HCT116 (cell line): ENCODE results near the gene LRRC10. TPM values are rescaled to one million over a fixed set of nuclear protein-coding genes. Genes with fewer than 3 reads are reported as not detected.

Experiments used
- ATAC-seq: fragments of 200-7000 bp; cut with Tn5 transposase; 2 replicates; pipeline ENCODE4 v1.9.1; 2020; ENCODE audit warnings: mild to moderate bottlenecking, moderate library complexity
- BruUV-seq: library from RNA; stranded (reverse); fragments of 400-500 nt; replicated peaks from 2 replicates; lab custom pipeline; 2021; lab: Mats Ljungman, UMichigan
- CTCF ChIA-PET: fragments of 300-600 bp; sonication (Branson Sonifier 250); formaldehyde crosslinking; loops from one replicate; lab custom pipeline; 2021; ENCODE audit warnings: antibody characterized with exemption; lab: Charles Lee
- POLR2A ChIA-PET: fragments of 300-600, 350-600 bp; sonication (Branson Sonifier 250); formaldehyde crosslinking; loops from one replicate; lab custom pipeline; 2021; ENCODE audit warnings: antibody characterized with exemption; lab: Charles Lee
- RAD21 ChIA-PET, 2 experiments: fragments of 300-600 bp; sonication (Branson Sonifier 250); formaldehyde crosslinking; loops; one replicate each; lab custom pipeline; 2023; ENCODE audit warnings: low total read pairs in 2 of 2; ENCODE audit not compliant: uncharacterized antibody in 2 of 2, unreplicated experiment in 2 of 2, low non-redundant PET in 1 of 2; lab: Charles Lee
- DNase-seq: peaks from one replicate; pipeline ENCODE4 v3.0.0-alpha.2; 2010; ENCODE audit warnings: low read depth, low spot score
- H2AFZ ChIP-seq: fragments of 200-600 bp; shearing (Covaris generic), sonication (generic); 2 replicates; pipeline ENCODE4 v1.6.1; 2017; ENCODE audit warnings: low read depth, mixed run types, mixed read lengths, antibody characterized with exemption, low read length; ENCODE audit not compliant: poor library complexity, severe bottlenecking
- H3K27ac ChIP-seq: 2 replicates; pipeline ENCODE4 v1.5.1; 2012; ENCODE audit warnings: low read depth, low read length
- H3K27me3 ChIP-seq: fragments of 200-600 bp; sonication (generic); 2 replicates; pipeline ENCODE4 v1.6.1; 2016; ENCODE audit warnings: mixed run types, low read length, mixed read lengths; ENCODE audit not compliant: insufficient read depth
- H3K36me3 ChIP-seq, 2 experiments: fragments of 200-500 bp in 1 of 2; fragments of 200-600 bp in 1 of 2; sonication (Bioruptor generic) in 1 of 2; sonication (generic) in 1 of 2; 2 replicates each; pipeline versions ENCODE4 v1.5.1 to v1.6.1; 2014 to 2016; ENCODE audit warnings: low read length in 2 of 2, inconsistent platforms in 1 of 2, mixed read lengths in 1 of 2, mixed run types in 1 of 2; ENCODE audit not compliant: insufficient read depth in 2 of 2, control insufficient read depth in 1 of 2
- H3K4me1 ChIP-seq, 2 experiments: fragments of 200-600 bp in 1 of 2; sonication (generic) in 1 of 2; 2 replicates each; pipeline versions ENCODE4 v1.5.1 to v1.6.1; 2012 to 2017; ENCODE audit warnings: low read length in 2 of 2, inconsistent platforms in 1 of 2, mild to moderate bottlenecking in 1 of 2, mixed read lengths in 1 of 2, mixed run types in 1 of 2, moderate library complexity in 1 of 2; ENCODE audit not compliant: insufficient read depth in 2 of 2, control insufficient read depth in 1 of 2
- H3K4me2 ChIP-seq: fragments of 200-600 bp; sonication (generic); 2 replicates; pipeline ENCODE4 v1.6.1; 2017; ENCODE audit warnings: mixed run types, low read length, mixed read lengths
- H3K4me3 ChIP-seq, 2 experiments: fragments of 200-600 bp in 1 of 2; sonication (generic) in 1 of 2; replicated peaks in 1 of 2; 2 replicates each; pipeline ENCODE4 v1.5.1; 2011 to 2016; ENCODE audit warnings: low read length in 2 of 2, control low read depth in 1 of 2, low read depth in 1 of 2, mild to moderate bottlenecking in 1 of 2, mixed read lengths in 1 of 2, mixed run types in 1 of 2
- H3K79me2 ChIP-seq: fragments of 200-600 bp; sonication (generic); 2 replicates; pipeline ENCODE4 v1.6.1; 2017; ENCODE audit warnings: mild to moderate bottlenecking, mixed run types, low read length, moderate library complexity, mixed read lengths; ENCODE audit not compliant: insufficient read depth
- H3K9ac ChIP-seq: fragments of 200-600 bp; sonication (generic); 2 replicates; pipeline ENCODE4 v1.6.1; 2016; ENCODE audit warnings: low read length, mixed read lengths
- H3K9me2 ChIP-seq: fragments of 200-600 bp; sonication (generic), shearing (Covaris generic); 2 replicates; pipeline ENCODE4 v1.6.1; 2017; ENCODE audit warnings: mixed run types, mild to moderate bottlenecking, moderate library complexity; ENCODE audit not compliant: insufficient read depth
- H3K9me3 ChIP-seq, 2 experiments: fragments of 200-500 bp in 1 of 2; fragments of 200-600 bp in 1 of 2; sonication (Bioruptor generic) in 1 of 2; sonication (generic) in 1 of 2; 2 replicates each; pipeline ENCODE4 v1.6.1; 2014 to 2017; ENCODE audit warnings: low read length in 2 of 2, mixed read lengths in 2 of 2, inconsistent platforms in 1 of 2, low read depth in 1 of 2, mild to moderate bottlenecking in 1 of 2, mixed run types in 1 of 2, moderate library complexity in 1 of 2; ENCODE audit not compliant: control insufficient read depth in 1 of 2, insufficient read depth in 1 of 2
- H4K20me1 ChIP-seq: fragments of 200-600 bp; sonication (generic), shearing (Covaris generic); 2 replicates; pipeline ENCODE4 v1.6.1; 2017; ENCODE audit warnings: mixed run types, mild to moderate bottlenecking, moderate library complexity; ENCODE audit not compliant: insufficient read depth
- CEBPB ChIP-seq: IDR thresholded peaks from 2 replicates; pipeline ENCODE4 v1.6.1; 2012; ENCODE audit warnings: low read depth
- EZH2phosphoT487 ChIP-seq: fragments of 200-600 bp; IDR thresholded peaks from 2 replicates; pipeline ENCODE4 v1.6.1; 2018; ENCODE audit warnings: antibody characterized with exemption, borderline replicate concordance
- FOSL1 ChIP-seq: IDR thresholded peaks from 2 replicates; pipeline ENCODE4 v1.6.1; 2012; ENCODE audit warnings: low read depth
- JUND ChIP-seq: IDR thresholded peaks from 2 replicates; pipeline ENCODE4 v1.6.1; 2012
- POLR2A ChIP-seq: IDR thresholded peaks from 2 replicates; pipeline ENCODE4 v1.7.0; 2011; ENCODE audit warnings: borderline replicate concordance; ENCODE audit not compliant: insufficient read depth, insufficient read length; ENCODE audit errors: extremely low read depth
- POLR2AphosphoS5 ChIP-seq: IDR thresholded peaks from 2 replicates; pipeline ENCODE4 v1.6.1; 2011; ENCODE audit warnings: mild to moderate bottlenecking, low read depth, low read length, moderate library complexity
- SRF ChIP-seq: IDR thresholded peaks from 2 replicates; pipeline ENCODE4 v1.6.1; 2012; ENCODE audit warnings: low read depth
- TCF7L2 ChIP-seq: IDR thresholded peaks from 2 replicates; pipeline ENCODE4 v1.7.0; 2011; ENCODE audit warnings: borderline replicate concordance, inconsistent platforms; ENCODE audit not compliant: insufficient read depth, insufficient read length; ENCODE audit errors: extremely low read depth
- ZFX ChIP-seq: fragments of 450-650 bp; IDR thresholded peaks from 2 replicates; pipeline ENCODE4 v1.6.1; 2017
- intact Hi-C: fragments of 100-400 bp; cut with micrococcal nuclease; formaldehyde crosslinking; loops from 2 replicates; pipeline ENCODE4 v1.10.0; 2022
- total RNA-seq: library from RNA; stranded (reverse); gene quantifications from one replicate; pipeline ENCODE4 v1.2.1, GENCODE V29; 2021; ENCODE audit not compliant: unreplicated experiment
- TF ChIP-seq, protein P1 (sequence below), 3 experiments: fragments of 200-600 bp in 1 of 3; sonication (generic) in 1 of 3; IDR thresholded peaks in 2 of 3; conservative IDR thresholded peaks in 1 of 3; 2 replicates each; pipeline ENCODE4 v1.5.1; 2012 to 2017; ENCODE audit warnings: low read depth in 2 of 3, low read length in 2 of 3, antibody characterized with exemption in 1 of 3, borderline replicate concordance in 1 of 3, control low read depth in 1 of 3, mild to moderate bottlenecking in 1 of 3, mixed read lengths in 1 of 3, mixed run types in 1 of 3, moderate library complexity in 1 of 3; ENCODE audit not compliant: insufficient read depth in 1 of 3
- TF ChIP-seq, protein P2 (sequence below): IDR thresholded peaks from 2 replicates; pipeline ENCODE4 v1.6.1; 2011; ENCODE audit warnings: mild to moderate bottlenecking, low read length, moderate library complexity; ENCODE audit not compliant: insufficient replicate concordance; ENCODE audit errors: extremely low read depth
- TF ChIP-seq, protein P3 (sequence below): IDR thresholded peaks from 2 replicates; pipeline ENCODE4 v1.6.1; 2012; ENCODE audit warnings: low read depth

The LRRC10 gene
- total RNA-seq, 1 experiment from 2014 or later = not detected

DNA sequence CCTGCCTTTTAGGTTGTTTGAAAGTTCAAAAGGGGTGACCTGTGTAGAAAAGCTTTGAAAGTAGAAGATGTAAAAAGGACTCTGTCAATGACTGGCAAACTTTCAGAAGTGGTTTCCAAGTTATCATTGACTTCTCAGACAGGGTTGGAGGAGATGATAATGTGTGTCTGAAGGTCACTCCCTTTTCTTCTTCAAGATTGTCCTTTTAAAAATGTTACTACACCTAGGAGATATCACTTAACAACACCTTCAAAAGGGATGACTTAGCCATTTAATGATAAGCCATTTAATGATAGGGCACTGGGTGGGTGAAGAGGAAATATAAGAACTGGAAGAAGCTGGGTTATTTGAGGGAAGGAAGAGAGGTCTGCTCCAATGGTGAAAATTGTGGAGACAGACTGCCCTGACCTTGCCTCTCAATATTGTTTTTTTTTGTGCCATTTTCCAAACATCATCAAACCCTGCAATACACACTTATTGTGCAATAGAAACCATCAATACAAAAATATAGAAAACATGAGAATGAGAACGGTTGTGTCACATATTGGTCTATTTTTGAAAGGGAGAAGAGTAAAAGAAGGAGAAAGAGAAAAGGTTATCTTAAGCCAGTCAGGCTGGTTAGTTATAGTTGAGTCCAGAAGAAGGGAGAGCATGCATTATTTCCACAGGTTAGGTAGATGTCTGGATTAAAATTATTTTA is 49.6 kb upstream of the LRRC10 start:
- Histone ChIP-seq H3K4me2 (no peak overlapping the region), H3K9ac (no peak overlapping the region), H3K4me1 (peaks cover 3 to 5% of the 10 kb centered on the region in 2 experiments), H3K9me3 (no peaks in the 10 kb centered on the region), H3K79me2 (no peaks in the 10 kb centered on the region), H4K20me1 (no peaks in the 10 kb centered on the region), H3K27ac (no peak overlapping the region), H3K36me3 (no peaks in the 10 kb centered on the region), H3K27me3 (no peaks in the 10 kb centered on the region), H3K9me2 (no peaks in the 10 kb centered on the region), H2AFZ (no peak overlapping the region), H3K4me3 (no peak overlapping the region)
- ChIA-PET CTCF (no interaction called here), POLR2A (no interaction called here), RAD21 (no interaction called here)
- intact Hi-C loops = loop anchor here (10.0 kb wide), 1 partner anchor 1064 kb away; no protein-coding TSS in a partner anchor
- TF ChIP-seq JUND (no peak), ZFX (no peak), EZH2phosphoT487 (no peak), CEBPB (no peak), FOSL1 (no peak), SRF (no peak), POLR2AphosphoS5 (no peak), POLR2A (no peak), TCF7L2 (no peak)
- TF ChIP-seq, protein P1, sequence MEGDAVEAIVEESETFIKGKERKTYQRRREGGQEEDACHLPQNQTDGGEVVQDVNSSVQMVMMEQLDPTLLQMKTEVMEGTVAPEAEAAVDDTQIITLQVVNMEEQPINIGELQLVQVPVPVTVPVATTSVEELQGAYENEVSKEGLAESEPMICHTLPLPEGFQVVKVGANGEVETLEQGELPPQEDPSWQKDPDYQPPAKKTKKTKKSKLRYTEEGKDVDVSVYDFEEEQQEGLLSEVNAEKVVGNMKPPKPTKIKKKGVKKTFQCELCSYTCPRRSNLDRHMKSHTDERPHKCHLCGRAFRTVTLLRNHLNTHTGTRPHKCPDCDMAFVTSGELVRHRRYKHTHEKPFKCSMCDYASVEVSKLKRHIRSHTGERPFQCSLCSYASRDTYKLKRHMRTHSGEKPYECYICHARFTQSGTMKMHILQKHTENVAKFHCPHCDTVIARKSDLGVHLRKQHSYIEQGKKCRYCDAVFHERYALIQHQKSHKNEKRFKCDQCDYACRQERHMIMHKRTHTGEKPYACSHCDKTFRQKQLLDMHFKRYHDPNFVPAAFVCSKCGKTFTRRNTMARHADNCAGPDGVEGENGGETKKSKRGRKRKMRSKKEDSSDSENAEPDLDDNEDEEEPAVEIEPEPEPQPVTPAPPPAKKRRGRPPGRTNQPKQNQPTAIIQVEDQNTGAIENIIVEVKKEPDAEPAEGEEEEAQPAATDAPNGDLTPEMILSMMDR (IDR thresholded peaks at IDR 0.05 in 2 of 3, conservative IDR thresholded peaks at IDR 0.05 in 1 of 3; ENCODE audit: borderline replicate concordance in 1 of 3, insufficient read depth in 1 of 3, low read depth in 2 of 3, low read length in 2 of 3) = no peak
- TF ChIP-seq, protein P2, sequence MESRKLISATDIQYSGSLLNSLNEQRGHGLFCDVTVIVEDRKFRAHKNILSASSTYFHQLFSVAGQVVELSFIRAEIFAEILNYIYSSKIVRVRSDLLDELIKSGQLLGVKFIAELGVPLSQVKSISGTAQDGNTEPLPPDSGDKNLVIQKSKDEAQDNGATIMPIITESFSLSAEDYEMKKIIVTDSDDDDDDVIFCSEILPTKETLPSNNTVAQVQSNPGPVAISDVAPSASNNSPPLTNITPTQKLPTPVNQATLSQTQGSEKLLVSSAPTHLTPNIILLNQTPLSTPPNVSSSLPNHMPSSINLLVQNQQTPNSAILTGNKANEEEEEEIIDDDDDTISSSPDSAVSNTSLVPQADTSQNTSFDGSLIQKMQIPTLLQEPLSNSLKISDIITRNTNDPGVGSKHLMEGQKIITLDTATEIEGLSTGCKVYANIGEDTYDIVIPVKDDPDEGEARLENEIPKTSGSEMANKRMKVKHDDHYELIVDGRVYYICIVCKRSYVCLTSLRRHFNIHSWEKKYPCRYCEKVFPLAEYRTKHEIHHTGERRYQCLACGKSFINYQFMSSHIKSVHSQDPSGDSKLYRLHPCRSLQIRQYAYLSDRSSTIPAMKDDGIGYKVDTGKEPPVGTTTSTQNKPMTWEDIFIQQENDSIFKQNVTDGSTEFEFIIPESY = no peak
- TF ChIP-seq, protein P3, sequence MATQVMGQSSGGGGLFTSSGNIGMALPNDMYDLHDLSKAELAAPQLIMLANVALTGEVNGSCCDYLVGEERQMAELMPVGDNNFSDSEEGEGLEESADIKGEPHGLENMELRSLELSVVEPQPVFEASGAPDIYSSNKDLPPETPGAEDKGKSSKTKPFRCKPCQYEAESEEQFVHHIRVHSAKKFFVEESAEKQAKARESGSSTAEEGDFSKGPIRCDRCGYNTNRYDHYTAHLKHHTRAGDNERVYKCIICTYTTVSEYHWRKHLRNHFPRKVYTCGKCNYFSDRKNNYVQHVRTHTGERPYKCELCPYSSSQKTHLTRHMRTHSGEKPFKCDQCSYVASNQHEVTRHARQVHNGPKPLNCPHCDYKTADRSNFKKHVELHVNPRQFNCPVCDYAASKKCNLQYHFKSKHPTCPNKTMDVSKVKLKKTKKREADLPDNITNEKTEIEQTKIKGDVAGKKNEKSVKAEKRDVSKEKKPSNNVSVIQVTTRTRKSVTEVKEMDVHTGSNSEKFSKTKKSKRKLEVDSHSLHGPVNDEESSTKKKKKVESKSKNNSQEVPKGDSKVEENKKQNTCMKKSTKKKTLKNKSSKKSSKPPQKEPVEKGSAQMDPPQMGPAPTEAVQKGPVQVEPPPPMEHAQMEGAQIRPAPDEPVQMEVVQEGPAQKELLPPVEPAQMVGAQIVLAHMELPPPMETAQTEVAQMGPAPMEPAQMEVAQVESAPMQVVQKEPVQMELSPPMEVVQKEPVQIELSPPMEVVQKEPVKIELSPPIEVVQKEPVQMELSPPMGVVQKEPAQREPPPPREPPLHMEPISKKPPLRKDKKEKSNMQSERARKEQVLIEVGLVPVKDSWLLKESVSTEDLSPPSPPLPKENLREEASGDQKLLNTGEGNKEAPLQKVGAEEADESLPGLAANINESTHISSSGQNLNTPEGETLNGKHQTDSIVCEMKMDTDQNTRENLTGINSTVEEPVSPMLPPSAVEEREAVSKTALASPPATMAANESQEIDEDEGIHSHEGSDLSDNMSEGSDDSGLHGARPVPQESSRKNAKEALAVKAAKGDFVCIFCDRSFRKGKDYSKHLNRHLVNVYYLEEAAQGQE = no peak
- DNase-seq = no peak
- no peak for ATAC-seq
- no TSS peak for BruUV-seq
